ENCODE data around the gene ZNF415.
A peak's percentile ranks its signal among the peaks of the same experiment; 100 is the strongest.
"Not testable (repeated sequence)": the region's sequence is repeated elsewhere in the genome, so short reads cannot be mapped to it uniquely, and the experiment has no call there.

Gene ZNF415

GRCh38 chr19:53102206-53102755 lies 30.4 kb downstream of the ZNF415 start:
- no peak for DNase-seq

GRCh38 chr19:53101518-53101917 lies 31.2 kb downstream of the ZNF415 start:
- DNase-seq: peak; percentile 21 to 29 (median 22)

GRCh38 chr19:53098570-53098969 lies 34.1 kb downstream of the ZNF415 start:
- not testable (repeated sequence) for DNase-seq

GRCh38 chr19:53096982-53097690 lies 35.6 kb downstream of the ZNF415 start:
- DNase-seq: not testable (repeated sequence)

- not testable (repeated sequence) for DNase-seq
Observed at GRCh38 chr19:53096579-53096978, 36.1 kb downstream of the ZNF415 start.

- DNase-seq: no peak
Observed at GRCh38 chr19:53094754-53095575, 37.7 kb downstream of the ZNF415 start.

- no peak for DNase-seq
Observed at GRCh38 chr19:53092723-53093122, 40.0 kb downstream of the ZNF415 start.

- DNase-seq: no peak
Observed at GRCh38 chr19:53091413-53092254, 41.1 kb downstream of the ZNF415 start.

- DNase-seq: no peak
Observed at GRCh38 chr19:53088091-53088490, 44.6 kb downstream of the ZNF415 start.

GRCh38 chr19:53086949-53087348 lies 45.8 kb downstream of the ZNF415 start:
- DNase-seq: no peak

- no peak for DNase-seq
Observed at GRCh38 chr19:53085496-53085895, 47.2 kb downstream of the ZNF415 start.

- no peak for DNase-seq
Observed at GRCh38 chr19:53082929-53083328, 49.8 kb downstream of the ZNF415 start.

GRCh38 chr19:53079313-53079924 lies 53.3 kb downstream of the ZNF415 start:
- DNase-seq: no peak

- no peak for DNase-seq
Observed at GRCh38 chr19:53078668-53079067, 54.0 kb downstream of the ZNF415 start.

GRCh38 chr19:53076984-53077383 lies 55.7 kb downstream of the ZNF415 start:
- peak in 2 of 3 donors; percentile 4 to 18 for DNase-seq

- DNase-seq: no peak
Observed at GRCh38 chr19:53068834-53069233, 63.9 kb downstream of the ZNF415 start.

GRCh38 chr19:53068199-53068598 lies 64.5 kb downstream of the ZNF415 start:
- DNase-seq: no peak

- DNase-seq: no peak
Observed at GRCh38 chr19:53057904-53058580, 74.7 kb downstream of the ZNF415 start.
